GM19372 (cell line): ENCODE results near the gene DPF1.

Experiments
- ATAC-seq: cut with Tn5 transposase; IDR thresholded peaks from one replicate; pipeline ENCODE4 v1.9.1; 2021; ENCODE audit warnings: mild to moderate bottlenecking, low read depth, moderate library complexity; ENCODE audit not compliant: unreplicated experiment

The DPF1 gene

GRCh38 chr19:38170334-38170733, 53.7 kb downstream of the DPF1 start:
- no peak for ATAC-seq

DNA sequence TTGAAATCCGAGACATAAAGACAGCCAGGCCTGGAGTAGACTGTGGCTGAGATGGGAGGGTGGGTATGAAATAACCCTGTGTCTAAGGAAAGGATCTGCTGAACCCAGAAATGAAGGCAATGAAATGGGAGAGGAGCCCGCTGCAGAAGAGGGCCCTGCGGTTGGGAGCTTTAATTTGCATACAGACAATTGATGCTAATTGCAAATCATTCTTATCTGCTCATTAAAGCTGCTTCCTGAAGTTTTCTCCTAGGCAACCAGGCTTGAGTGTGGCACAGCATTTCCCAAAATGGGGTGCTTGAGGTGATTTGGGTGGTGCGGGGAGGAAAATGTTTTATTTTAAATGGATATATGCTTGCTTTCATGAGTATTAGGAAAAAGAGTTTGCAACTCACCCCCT, 55.4 kb downstream of the DPF1 start:
- no peak for ATAC-seq

DNA sequence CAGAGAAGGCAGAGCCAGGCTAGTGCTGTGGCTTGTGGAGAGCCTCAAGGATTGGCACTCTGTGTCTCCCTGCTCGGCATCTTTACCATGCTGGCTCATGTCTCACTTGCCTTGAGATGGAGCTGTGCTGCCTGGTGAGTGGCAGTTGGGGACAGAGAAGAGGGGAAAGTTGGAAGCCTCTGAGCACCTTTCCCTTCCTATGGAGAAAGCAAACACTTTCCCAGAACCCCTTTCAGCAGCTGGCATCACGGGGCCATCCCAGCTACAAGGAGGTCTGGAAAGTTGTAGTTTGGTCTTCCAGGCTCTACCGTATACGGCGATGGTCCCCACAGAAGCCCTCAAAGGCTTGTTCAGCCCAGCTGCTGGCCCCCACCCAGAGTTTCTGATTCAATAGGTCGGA, 58.7 kb downstream of the DPF1 start:
- ATAC-seq = no peak

- no peak for ATAC-seq
Observed at GRCh38 chr19:38164526-38164925, 59.5 kb downstream of the DPF1 start.

GRCh38 chr19:38163419-38164290, 60.4 kb downstream of the DPF1 start:
- ATAC-seq = no peak

DNA sequence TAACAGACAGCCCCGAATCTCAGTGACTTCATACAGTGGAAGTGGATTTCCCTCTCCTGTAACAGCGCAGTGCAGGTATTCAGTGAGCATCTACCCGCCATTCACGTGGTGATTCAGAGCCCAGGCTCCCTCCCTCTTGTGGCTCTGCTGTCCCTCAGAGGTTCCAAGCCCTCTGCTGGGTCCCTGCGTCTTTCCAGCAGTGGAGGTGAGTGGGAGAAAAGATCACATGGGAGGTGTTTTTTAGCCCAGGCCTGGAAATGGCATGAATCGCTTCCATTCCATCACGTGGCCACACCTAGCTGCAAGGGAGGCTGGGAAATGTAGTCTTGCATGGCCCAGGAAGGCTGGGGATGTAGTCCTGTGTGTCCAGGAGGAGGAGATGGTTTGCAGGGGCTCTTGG, 61.4 kb downstream of the DPF1 start:
- no peak for ATAC-seq

DNA sequence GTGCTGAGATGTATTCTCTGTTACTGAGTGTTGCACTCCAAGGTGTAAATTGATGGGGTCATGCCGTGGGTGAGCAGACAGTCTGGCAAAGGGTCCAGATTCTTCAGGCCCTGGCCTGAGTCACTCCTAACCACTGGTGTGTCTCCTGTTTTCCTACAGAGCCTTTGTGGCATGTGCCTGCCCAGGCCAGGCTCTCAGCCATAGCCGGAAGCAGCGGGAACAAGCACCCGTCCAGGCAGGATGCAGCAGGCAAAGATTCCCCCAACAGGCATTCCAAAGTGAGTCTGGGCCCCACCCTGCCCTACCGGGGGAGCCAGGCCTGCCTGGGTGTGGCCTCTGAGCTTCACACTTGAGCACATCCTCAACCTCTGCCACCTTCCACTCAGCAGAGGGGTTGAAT, 61.9 kb downstream of the DPF1 start:
- no peak for ATAC-seq
